Panc1 (cell line): ENCODE results near the gene TMEM168. TPM values are rescaled to one million over a fixed set of nuclear protein-coding genes. Genes with fewer than 3 reads are reported as not detected.

Experiments used
- ATAC-seq: fragments of 200-7000 bp; cut with Tn5 transposase; 2 replicates; pipeline ENCODE4 v1.9.1; 2020; ENCODE audit warnings: mild to moderate bottlenecking, moderate library complexity
- BruUV-seq: library from RNA; stranded (reverse); fragments of 400-500 nt; replicated peaks from 2 replicates; lab custom pipeline; 2021; lab: Mats Ljungman, UMichigan
- CTCF ChIA-PET: fragments of 300-600 bp; sonication (Branson Sonifier 250); formaldehyde crosslinking; loops from one replicate; lab custom pipeline; 2022; ENCODE audit warnings: antibody characterized with exemption; lab: Charles Lee
- POLR2A ChIA-PET: fragments of 300-600 bp; sonication (Branson Sonifier 250); formaldehyde crosslinking; loops from one replicate; lab custom pipeline; 2022; ENCODE audit warnings: antibody characterized with exemption; lab: Charles Lee
- DNase-seq: peaks from one replicate; pipeline ENCODE4 v3.0.0-alpha.2; 2010; ENCODE audit warnings: low read depth, low spot score
- H3K27ac ChIP-seq: 2 replicates; pipeline ENCODE4 v1.5.1; 2011; ENCODE audit warnings: mild to moderate bottlenecking, low read length, inconsistent platforms
- H3K27me3 ChIP-seq: fragments of 200-500 bp; sonication (Bioruptor generic); 2 replicates; pipeline ENCODE4 v1.6.0; 2014; ENCODE audit warnings: low read length, inconsistent platforms; ENCODE audit not compliant: control insufficient read depth, insufficient read depth
- H3K36me3 ChIP-seq: fragments of 200-500 bp; sonication (Bioruptor generic); 2 replicates; pipeline ENCODE4 v1.5.1; 2014; ENCODE audit warnings: inconsistent platforms, mild to moderate bottlenecking, low read length, moderate library complexity; ENCODE audit not compliant: control insufficient read depth, insufficient read depth
- H3K4me1 ChIP-seq: 2 replicates; pipeline ENCODE4 v1.5.1; 2011; ENCODE audit warnings: inconsistent platforms, mild to moderate bottlenecking, low read length, moderate library complexity; ENCODE audit not compliant: control insufficient read depth, insufficient read depth
- H3K4me3 ChIP-seq, 2 experiments: 2 replicates each; pipeline ENCODE4 v1.5.1; 2011 to 2012; ENCODE audit warnings: low read depth in 2 of 2, low read length in 2 of 2, mild to moderate bottlenecking in 2 of 2, inconsistent platforms in 1 of 2, moderate library complexity in 1 of 2
- H3K9me3 ChIP-seq: fragments of 200-500 bp; sonication (Bioruptor generic); 2 replicates; pipeline ENCODE4 v1.5.1; 2014; ENCODE audit warnings: low read depth, mild to moderate bottlenecking, inconsistent platforms, low read length, moderate library complexity; ENCODE audit not compliant: control insufficient read depth, insufficient read depth
- POLR2AphosphoS5 ChIP-seq: IDR thresholded peaks from 2 replicates; pipeline ENCODE4 v1.6.1; 2012; ENCODE audit warnings: mild to moderate bottlenecking, low read depth, low read length, moderate library complexity
- REST ChIP-seq, 2 experiments: IDR thresholded peaks; 2 replicates each; pipeline ENCODE4 v1.6.1; 2011 to 2012; ENCODE audit warnings: low read depth in 2 of 2, control low read depth in 1 of 2, low read length in 1 of 2, mild to moderate bottlenecking in 1 of 2, moderate library complexity in 1 of 2; ENCODE audit not compliant: insufficient read depth in 1 of 2
- SIN3A ChIP-seq: IDR thresholded peaks from 2 replicates; pipeline ENCODE4 v1.6.1; 2012; ENCODE audit warnings: low read depth, mild to moderate bottlenecking, low read length, moderate library complexity, borderline replicate concordance; ENCODE audit not compliant: insufficient read depth
- TCF7L2 ChIP-seq: IDR thresholded peaks from 2 replicates; pipeline ENCODE4 v1.6.1; 2011; ENCODE audit warnings: mild to moderate bottlenecking, low read depth, low read length, inconsistent platforms
- in situ Hi-C: cut with HindIII; loops from 2 replicates; pipeline ENCODE4 v1.10.0; 2016; ENCODE audit warnings: low sequenced_read_pairs, low pct_unique_long_range_greater_than_20kb
- intact Hi-C: fragments of 100-400 bp; cut with micrococcal nuclease; formaldehyde crosslinking; loops from one replicate; pipeline ENCODE4 v1.10.0; 2022; ENCODE audit not compliant: unreplicated experiment
- total RNA-seq: library from RNA; stranded (reverse); gene quantifications from one replicate; pipeline ENCODE4 v1.2.1, GENCODE V29; 2021; ENCODE audit not compliant: unreplicated experiment
- TF ChIP-seq, protein P1 (sequence below): fragments of 450-650 bp; IDR thresholded peaks from 2 replicates; pipeline ENCODE4 v1.5.1; 2017; ENCODE audit warnings: mild to moderate bottlenecking

The TMEM168 gene
- total RNA-seq, 1 experiment from 2014 or later = 0.26 TPM

- H3K4me3 ChIP-seq = no peak overlapping the region
- H3K27me3 ChIP-seq = no peaks in the 10 kb centered on the region
- ChIA-PET CTCF (no interaction called here), POLR2A (no interaction called here)
- in situ Hi-C loops = no loop called here
- no peak for DNase-seq
- H3K27ac ChIP-seq = no peak overlapping the region
- TF ChIP-seq POLR2AphosphoS5 (no peak), TCF7L2 (no peak), SIN3A (no peak), REST (IDR thresholded peaks at IDR 0.05; ENCODE audit: insufficient read depth in 1 of 2, low read depth in 2 of 2, low read length in 1 of 2) (no peak)
- TF ChIP-seq, protein P1, sequence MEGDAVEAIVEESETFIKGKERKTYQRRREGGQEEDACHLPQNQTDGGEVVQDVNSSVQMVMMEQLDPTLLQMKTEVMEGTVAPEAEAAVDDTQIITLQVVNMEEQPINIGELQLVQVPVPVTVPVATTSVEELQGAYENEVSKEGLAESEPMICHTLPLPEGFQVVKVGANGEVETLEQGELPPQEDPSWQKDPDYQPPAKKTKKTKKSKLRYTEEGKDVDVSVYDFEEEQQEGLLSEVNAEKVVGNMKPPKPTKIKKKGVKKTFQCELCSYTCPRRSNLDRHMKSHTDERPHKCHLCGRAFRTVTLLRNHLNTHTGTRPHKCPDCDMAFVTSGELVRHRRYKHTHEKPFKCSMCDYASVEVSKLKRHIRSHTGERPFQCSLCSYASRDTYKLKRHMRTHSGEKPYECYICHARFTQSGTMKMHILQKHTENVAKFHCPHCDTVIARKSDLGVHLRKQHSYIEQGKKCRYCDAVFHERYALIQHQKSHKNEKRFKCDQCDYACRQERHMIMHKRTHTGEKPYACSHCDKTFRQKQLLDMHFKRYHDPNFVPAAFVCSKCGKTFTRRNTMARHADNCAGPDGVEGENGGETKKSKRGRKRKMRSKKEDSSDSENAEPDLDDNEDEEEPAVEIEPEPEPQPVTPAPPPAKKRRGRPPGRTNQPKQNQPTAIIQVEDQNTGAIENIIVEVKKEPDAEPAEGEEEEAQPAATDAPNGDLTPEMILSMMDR = no peak
- intact Hi-C loops = no loop called here
- BruUV-seq = no TSS peak
- H3K4me1 ChIP-seq = no peaks in the 10 kb centered on the region
- no peak for ATAC-seq
- no peaks in the 10 kb centered on the region for H3K9me3 ChIP-seq
- H3K36me3 ChIP-seq = no peaks in the 10 kb centered on the region
These were observed 32.9 kb downstream of the TMEM168 start for GRCh38 chr7:112757337-112757736.

GRCh38 chr7:112753298-112753697, 36.9 kb downstream of the TMEM168 start:
- ChIA-PET CTCF (no interaction called here), POLR2A (no interaction called here)
- H3K36me3 ChIP-seq = no peaks in the 10 kb centered on the region
- no peaks in the 10 kb centered on the region for H3K9me3 ChIP-seq
- H3K4me1 ChIP-seq = no peaks in the 10 kb centered on the region
- H3K4me3 ChIP-seq = no peak overlapping the region
- in situ Hi-C loops = no loop called here
- ATAC-seq = no peak
- no peak overlapping the region for H3K27ac ChIP-seq
- H3K27me3 ChIP-seq = no peaks in the 10 kb centered on the region
- intact Hi-C loops = no loop called here
- TF ChIP-seq POLR2AphosphoS5 (no peak), TCF7L2 (no peak), REST (IDR thresholded peaks at IDR 0.05; ENCODE audit: insufficient read depth in 1 of 2, low read depth in 2 of 2, low read length in 1 of 2) (no peak), SIN3A (no peak)
- TF ChIP-seq, protein P1 = no peak
- no TSS peak for BruUV-seq
- no peak for DNase-seq
